HG03469 (cell line): ENCODE measurements around the gene TEKT5.

Experiments
- ATAC-seq: cut with Tn5 transposase; IDR thresholded peaks from one replicate; pipeline ENCODE4 v1.9.1; 2021; ENCODE audit warnings: mild to moderate bottlenecking, moderate library complexity, moderate number of reproducible peaks; ENCODE audit not compliant: unreplicated experiment

Gene TEKT5

DNA sequence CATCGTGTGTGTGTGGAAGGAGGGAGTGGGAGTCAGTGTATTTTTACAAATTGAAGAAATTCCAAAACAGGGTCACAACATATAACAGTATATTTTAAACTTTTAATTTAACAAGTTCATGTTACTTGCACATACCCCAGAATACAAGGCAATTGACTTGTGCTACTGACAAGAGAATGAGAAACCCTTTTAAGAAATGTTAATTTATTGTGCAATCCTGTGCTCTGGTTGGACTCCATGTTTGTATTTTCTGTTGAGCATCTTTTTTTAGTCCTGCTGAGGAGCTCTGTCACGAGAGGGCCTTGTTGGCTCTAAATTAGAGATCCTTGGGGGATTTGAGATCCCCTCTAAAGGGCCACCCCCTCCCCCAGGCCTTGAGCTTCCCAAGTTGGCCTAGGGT, 113.2 kb downstream of the TEKT5 start:
- no peak for ATAC-seq

- no peak for ATAC-seq
These were observed 113.9 kb downstream of the TEKT5 start for GRCh38 chr16:10580883-10581247.

DNA sequence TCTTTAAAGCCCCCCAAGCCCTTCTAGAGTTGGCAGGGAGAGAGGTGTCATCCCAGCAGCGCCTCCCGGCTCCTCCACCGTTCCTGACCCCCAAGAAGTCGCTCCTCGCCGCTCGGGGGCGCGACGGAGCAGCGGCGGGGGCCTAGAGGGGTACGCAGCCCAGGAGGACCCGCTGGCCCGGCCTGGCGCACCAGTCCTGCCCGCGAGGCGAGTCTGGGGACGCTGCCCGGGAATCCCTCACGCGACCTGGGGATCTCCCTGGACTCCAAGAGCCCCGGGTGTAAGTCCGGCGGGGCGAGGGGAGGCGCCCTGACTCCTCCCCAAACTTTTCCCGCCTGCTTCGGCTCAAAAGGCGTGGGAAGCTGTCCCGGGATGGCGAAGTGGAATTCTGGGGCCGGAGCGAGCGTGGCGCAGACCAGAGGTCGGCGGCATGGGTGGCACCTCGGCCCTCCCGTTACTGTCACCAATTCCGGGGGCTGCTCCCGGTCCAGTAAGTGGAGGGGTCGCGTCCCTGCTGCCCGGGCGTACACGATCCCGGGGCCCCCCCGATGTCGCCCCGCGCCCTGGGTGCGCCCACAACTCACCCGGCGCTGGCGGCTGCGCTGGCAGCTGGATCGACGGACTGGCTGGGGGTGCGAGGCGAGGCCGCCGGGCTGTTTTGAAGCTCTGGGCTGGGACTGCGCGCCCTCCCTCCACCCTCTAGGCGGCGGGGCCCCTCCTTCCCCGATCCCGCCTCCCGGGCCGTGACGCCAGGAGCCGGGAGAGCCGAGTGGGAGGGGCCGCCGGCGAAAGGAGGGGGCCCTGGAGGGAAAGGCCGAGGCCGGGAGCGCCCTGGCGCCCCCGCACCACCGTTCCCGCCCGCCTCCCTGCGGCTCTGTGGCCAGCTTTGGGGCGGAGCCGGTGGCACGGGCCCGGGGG, 114.5 kb downstream of the TEKT5 start, which contains the start of gene EMP2:
EMP2 (minus strand) TSS at position 634 of the 918 bp plus-strand sequence. CDS start 32,981 bp downstream, outside the sequence.
- no peak for ATAC-seq

DNA sequence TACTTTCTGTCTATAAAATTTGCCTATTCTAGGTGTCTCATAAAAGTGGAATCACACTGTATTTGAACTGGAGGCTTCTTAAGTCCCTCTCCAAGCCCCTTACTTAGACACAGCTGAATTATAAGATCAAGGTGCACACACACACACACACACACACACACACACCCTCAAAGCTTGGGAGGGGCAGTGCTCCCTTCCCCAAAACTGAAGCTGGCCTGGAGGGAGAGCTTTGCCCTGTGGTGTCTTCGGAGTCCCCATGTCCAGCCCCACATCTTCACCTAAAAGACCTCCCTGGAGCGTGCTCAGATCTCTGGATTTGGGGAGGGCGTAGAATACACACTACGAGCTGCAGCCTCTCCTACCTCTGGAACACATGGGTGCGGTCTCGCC, 115.2 kb downstream of the TEKT5 start:
- no peak for ATAC-seq

DNA sequence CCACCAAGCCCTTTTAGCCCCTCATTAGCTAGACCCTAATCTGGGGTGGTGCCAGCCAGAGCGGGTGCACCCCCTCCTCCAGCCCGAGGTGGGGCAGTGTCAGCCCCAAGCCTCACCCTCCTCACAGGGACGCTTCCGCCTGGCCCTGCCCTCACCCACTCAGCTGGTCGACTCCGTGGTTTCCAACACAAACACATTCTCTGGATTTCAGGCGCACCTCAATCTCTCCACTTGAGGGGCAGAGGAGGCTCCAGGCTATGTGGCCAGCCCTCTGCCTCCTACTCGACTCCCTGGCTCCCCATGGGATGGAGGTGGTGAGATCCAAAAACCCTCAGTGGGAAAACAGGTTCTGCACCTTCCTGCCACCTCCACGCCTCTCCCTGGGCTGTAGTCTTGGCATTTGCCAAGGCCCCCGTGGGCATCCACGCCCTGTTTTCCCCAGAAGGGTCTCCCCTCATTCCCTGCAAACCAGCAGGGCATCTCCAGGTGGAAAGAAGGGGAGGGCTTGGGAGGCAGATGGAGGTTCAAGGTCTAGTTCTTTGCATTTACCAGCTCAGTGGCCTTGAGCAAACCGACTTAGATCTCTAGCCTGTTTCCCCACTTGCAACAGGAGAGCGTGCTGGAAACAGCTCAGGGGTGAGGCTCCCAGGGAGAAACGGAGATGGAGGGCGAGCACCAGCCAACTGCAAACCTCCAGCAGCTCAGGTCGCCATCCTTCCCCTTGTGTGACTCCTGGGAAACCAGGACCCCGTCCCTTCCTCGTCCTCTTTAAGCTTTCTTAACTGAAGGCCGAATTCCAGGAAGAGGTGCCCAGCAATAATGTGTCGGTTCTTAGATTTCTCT, 116.0 kb downstream of the TEKT5 start:
- ATAC-seq, result no peak
